SK-N-MC (cell line): ENCODE data around the gene FBXL13.

Source experiments
- DNase-seq: peaks from one replicate; pipeline ENCODE4 v3.0.0-alpha.2; 2011; ENCODE audit warnings: low read depth, low spot score
- H3K27ac ChIP-seq: fragments of 200-600 bp; sonication (generic); 2 replicates; pipeline ENCODE4 v1.5.1; 2016; ENCODE audit warnings: mixed run types
- H3K36me3 ChIP-seq: fragments of 200-600 bp; sonication (generic); 2 replicates; pipeline ENCODE4 v1.6.1; 2017; ENCODE audit warnings: antibody characterized with exemption, low read length, mixed read lengths; ENCODE audit not compliant: insufficient read depth
- H3K4me3 ChIP-seq: fragments of 200-600 bp; sonication (generic); 2 replicates; pipeline ENCODE4 v1.5.1; 2016
- H3K9ac ChIP-seq: fragments of 200-600 bp; sonication (generic); 2 replicates; pipeline ENCODE4 v1.8.0; 2017; ENCODE audit warnings: mixed run types, mixed read lengths; ENCODE audit not compliant: insufficient read length
- H3K9me3 ChIP-seq: fragments of 200-600 bp; sonication (generic); 2 replicates; pipeline ENCODE4 v1.6.1; 2017; ENCODE audit warnings: low read depth, mild to moderate bottlenecking, antibody characterized with exemption, low read length, moderate library complexity, mixed read lengths
- EZH2 ChIP-seq: fragments of 200-600 bp; sonication (generic); IDR thresholded peaks from one replicate; pipeline ENCODE4 v1.6.1; 2017; ENCODE audit warnings: antibody characterized with exemption
- FOXP2 ChIP-seq: optimal IDR thresholded peaks from 2 replicates; pipeline ENCODE3; 2011; ENCODE audit warnings: mild to moderate bottlenecking, moderate library complexity; ENCODE audit not compliant: insufficient read depth; ENCODE audit errors: extremely low read length, control extremely low read depth
- POLR2AphosphoS5 ChIP-seq: IDR thresholded peaks from 2 replicates; pipeline ENCODE4 v1.6.1; 2012; ENCODE audit warnings: mild to moderate bottlenecking, low read depth, low read length, borderline replicate concordance

FBXL13 gene

GRCh38 chr7:102992938-102993717 lies 81.5 kb downstream of the FBXL13 start:
- H3K36me3 ChIP-seq: no peaks in the 10 kb centered on the region
- TF ChIP-seq EZH2 (no peak), POLR2AphosphoS5 (no peak), FOXP2 (no peak)
- DNase-seq: no peak
- H3K27ac ChIP-seq: no peak overlapping the region
- no peak overlapping the region for H3K9ac ChIP-seq
- no peaks in the 10 kb centered on the region for H3K9me3 ChIP-seq
- no peak overlapping the region for H3K4me3 ChIP-seq

GRCh38 chr7:102992509-102992937 lies 82.1 kb downstream of the FBXL13 start:
- no peak overlapping the region for H3K27ac ChIP-seq

GRCh38 chr7:102991540-102992214 lies 82.9 kb downstream of the FBXL13 start:
- Histone ChIP-seq H3K9ac (no peak overlapping the region), H3K4me3 (no peak overlapping the region), H3K36me3 (no peaks in the 10 kb centered on the region), H3K9me3 (no peaks in the 10 kb centered on the region), H3K27ac (no peak overlapping the region)
- TF ChIP-seq POLR2AphosphoS5: no peak
- no peak for TF ChIP-seq EZH2
- TF ChIP-seq FOXP2: no peak
- no peak for DNase-seq

More at GRCh38 chr7:102992509-102992937, 82.1 kb downstream of the FBXL13 start:
- Histone ChIP-seq H3K9ac (no peak overlapping the region), H3K4me3 (no peak overlapping the region), H3K9me3 (no peaks in the 10 kb centered on the region), H3K36me3 (no peaks in the 10 kb centered on the region)
- DNase-seq: no peak
- no peak for TF ChIP-seq POLR2AphosphoS5
- no peak for TF ChIP-seq EZH2
- TF ChIP-seq FOXP2: no peak

- H3K9me3 ChIP-seq: no peaks in the 10 kb centered on the region
- no peak for DNase-seq
- no peak overlapping the region for H3K9ac ChIP-seq
- no peak overlapping the region for H3K4me3 ChIP-seq
- H3K27ac ChIP-seq: no peak overlapping the region
- TF ChIP-seq EZH2 (no peak), FOXP2 (no peak), POLR2AphosphoS5 (no peak)
- no peaks in the 10 kb centered on the region for H3K36me3 ChIP-seq
Measured at GRCh38 chr7:102991077-102991539, 83.5 kb downstream of the FBXL13 start.

GRCh38 chr7:102990642-102991041 lies 84.0 kb downstream of the FBXL13 start:
- H3K4me3 ChIP-seq: no peak overlapping the region
- no peak overlapping the region for H3K27ac ChIP-seq
- H3K9ac ChIP-seq: no peak overlapping the region
- H3K36me3 ChIP-seq: no peaks in the 10 kb centered on the region
- DNase-seq: no peak
- no peak for TF ChIP-seq POLR2AphosphoS5
- TF ChIP-seq EZH2: no peak
- no peak for TF ChIP-seq FOXP2
- H3K9me3 ChIP-seq: no peaks in the 10 kb centered on the region

- no peak for TF ChIP-seq EZH2
- no peak for TF ChIP-seq POLR2AphosphoS5
- TF ChIP-seq FOXP2: no peak
- no peak for DNase-seq
Measured at GRCh38 chr7:102988631-102989560, 85.7 kb downstream of the FBXL13 start.

GRCh38 chr7:102988088-102988487 lies 86.5 kb downstream of the FBXL13 start:
- no peak overlapping the region for H3K4me3 ChIP-seq
- no peak for DNase-seq
- no peak overlapping the region for H3K27ac ChIP-seq
- no peaks in the 10 kb centered on the region for H3K9me3 ChIP-seq
- TF ChIP-seq POLR2AphosphoS5 (no peak), EZH2 (no peak), FOXP2 (no peak)
- no peaks in the 10 kb centered on the region for H3K36me3 ChIP-seq
- no peak overlapping the region for H3K9ac ChIP-seq

More at GRCh38 chr7:102988631-102989560, 85.7 kb downstream of the FBXL13 start:
- no peak overlapping the region for H3K4me3 ChIP-seq
- H3K9me3 ChIP-seq: no peaks in the 10 kb centered on the region
- no peak overlapping the region for H3K9ac ChIP-seq
- H3K27ac ChIP-seq: no peak overlapping the region
- no peaks in the 10 kb centered on the region for H3K36me3 ChIP-seq

GRCh38 chr7:102985176-102985783 lies 89.3 kb downstream of the FBXL13 start:
- H3K9me3 ChIP-seq: no peaks in the 10 kb centered on the region
- H3K36me3 ChIP-seq: no peaks in the 10 kb centered on the region
- H3K4me3 ChIP-seq: no peak overlapping the region
- TF ChIP-seq POLR2AphosphoS5 (no peak), FOXP2 (no peak), EZH2 (no peak)
- H3K9ac ChIP-seq: no peak overlapping the region
- DNase-seq: no peak
- H3K27ac ChIP-seq: no peak overlapping the region

- Histone ChIP-seq H3K4me3 (no peak overlapping the region), H3K27ac (no peak overlapping the region), H3K9me3 (no peaks in the 10 kb centered on the region), H3K36me3 (no peaks in the 10 kb centered on the region), H3K9ac (no peak overlapping the region)
- TF ChIP-seq POLR2AphosphoS5: no peak
- no peak for TF ChIP-seq EZH2
- no peak for TF ChIP-seq FOXP2
- DNase-seq: no peak
Measured at GRCh38 chr7:102983602-102984001, 91.0 kb downstream of the FBXL13 start.
